MM.1S (cell line): Measurements from ENCODE around the gene ITLN1.
"Not testable (repeated sequence)": the region's sequence is repeated elsewhere in the genome, so short reads cannot be mapped to it uniquely, and the experiment has no call there.

Experiments used
- DNase-seq: peaks from one replicate; pipeline ENCODE4 v3.0.0-alpha.2; 2015
- H2AFZ ChIP-seq: fragments of 300-600 bp; sonication (generic); 2 replicates; pipeline ENCODE4 v1.6.0; 2016; ENCODE audit warnings: antibody characterized with exemption, low read length
- H3F3A ChIP-seq: fragments of 300-600 bp; sonication (generic); 2 replicates; pipeline ENCODE4 v1.6.1; 2016; ENCODE audit warnings: mild to moderate bottlenecking, antibody characterized with exemption, low read length, moderate library complexity, mixed read lengths; ENCODE audit not compliant: insufficient read depth
- H3K27ac ChIP-seq: fragments of 300-600 bp; sonication (generic); 2 replicates; pipeline ENCODE4 v1.5.1; 2016; ENCODE audit warnings: mild to moderate bottlenecking, low read length
- H3K27me3 ChIP-seq: fragments of 300-600 bp; sonication (generic); replicated peaks from 2 replicates; pipeline ENCODE4 v1.6.0; 2016; ENCODE audit warnings: low read length; ENCODE audit not compliant: insufficient read depth
- H3K36me3 ChIP-seq: fragments of 300-600 bp; sonication (generic); replicated peaks from 2 replicates; pipeline ENCODE4 v1.6.1; 2016; ENCODE audit warnings: mild to moderate bottlenecking, low read length, mixed read lengths; ENCODE audit not compliant: insufficient read depth
- H3K4me1 ChIP-seq: fragments of 300-600 bp; sonication (generic); 2 replicates; pipeline ENCODE4 v1.6.1; 2016; ENCODE audit warnings: low read length, mixed read lengths
- H3K4me2 ChIP-seq: fragments of 300-600 bp; sonication (generic); 2 replicates; pipeline ENCODE4 v1.6.0; 2016; ENCODE audit warnings: low read depth, low read length
- H3K4me3 ChIP-seq: fragments of 300-600 bp; sonication (generic); 2 replicates; pipeline ENCODE4 v1.5.1; 2016; ENCODE audit warnings: low read length, mixed read lengths
- H3K79me2 ChIP-seq: fragments of 300-600 bp; sonication (generic); 2 replicates; pipeline ENCODE4 v1.6.1; 2016; ENCODE audit warnings: mixed run types, low read length, mixed read lengths
- H3K9ac ChIP-seq: fragments of 300-600 bp; sonication (generic); 2 replicates; pipeline ENCODE4 v1.6.1; 2016; ENCODE audit warnings: low read length, mixed read lengths
- H3K9me2 ChIP-seq: fragments of 300-600 bp; sonication (generic); replicated peaks from 2 replicates; pipeline ENCODE4 v1.6.1; 2016; ENCODE audit warnings: mild to moderate bottlenecking, low read length, mixed read lengths; ENCODE audit not compliant: insufficient read depth
- H3K9me3 ChIP-seq: fragments of 300-600 bp; sonication (generic); replicated peaks from 2 replicates; pipeline ENCODE4 v1.6.1; 2016; ENCODE audit warnings: mild to moderate bottlenecking, low read length, mixed read lengths; ENCODE audit not compliant: insufficient read depth
- H4K20me1 ChIP-seq: fragments of 300-600 bp; sonication (generic); 2 replicates; pipeline ENCODE4 v1.6.1; 2016; ENCODE audit warnings: mild to moderate bottlenecking, low read length, moderate library complexity, mixed read lengths; ENCODE audit not compliant: insufficient read depth
- CTCF ChIP-seq: fragments of 300-600 bp; sonication (generic); IDR thresholded peaks from 2 replicates; pipeline ENCODE4 v1.5.1; 2016; ENCODE audit warnings: antibody characterized with exemption, low read length, mixed read lengths
- EZH2 ChIP-seq: fragments of 300-600 bp; sonication (generic); optimal IDR thresholded peaks from 2 replicates; pipeline ENCODE3; 2017; ENCODE audit warnings: low read depth, mild to moderate bottlenecking, antibody characterized with exemption, low read length, mixed read lengths
- EZH2phosphoT487 ChIP-seq: fragments of 300-600 bp; sonication (generic); IDR thresholded peaks from 2 replicates; pipeline ENCODE4 v1.6.1; 2018; ENCODE audit warnings: antibody characterized with exemption, low read length

Gene ITLN1

DNA sequence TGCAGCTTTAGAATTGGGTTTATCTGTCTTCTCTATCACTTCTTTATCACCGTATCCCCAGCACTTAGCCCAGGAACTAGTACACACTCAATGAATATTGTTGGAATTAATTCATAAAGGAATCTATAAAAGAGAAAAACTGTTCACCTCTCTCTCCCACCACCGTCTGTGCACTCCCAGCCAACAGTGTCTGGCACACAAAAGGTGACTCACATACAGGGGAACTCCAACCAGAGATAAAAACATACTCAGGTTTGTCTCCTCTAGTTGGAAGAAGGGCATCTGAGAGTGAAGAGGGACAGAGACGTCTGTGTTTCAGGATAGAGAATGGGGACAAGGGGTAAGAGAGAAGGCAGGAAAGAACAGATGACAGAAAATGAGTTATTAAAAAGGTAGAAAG lies 10.0 kb downstream of the ITLN1 start:
- no peak overlapping the region for H3K9ac ChIP-seq
- no peaks in the 10 kb centered on the region for H3K36me3 ChIP-seq
- no peak for TF ChIP-seq EZH2
- no peak for TF ChIP-seq CTCF
- no peak for TF ChIP-seq EZH2phosphoT487
- H3K9me2 ChIP-seq = no peaks in the 10 kb centered on the region
- H4K20me1 ChIP-seq = no peaks in the 10 kb centered on the region
- no peak for DNase-seq
- H3K79me2 ChIP-seq = no peaks in the 10 kb centered on the region
- H3K4me2 ChIP-seq = no peak overlapping the region
- no peaks in the 10 kb centered on the region for H3K9me3 ChIP-seq
- H3K27me3 ChIP-seq = no peaks in the 10 kb centered on the region
- no peak overlapping the region for H3K27ac ChIP-seq
- H3F3A ChIP-seq = no peaks in the 10 kb centered on the region
- no peak overlapping the region for H3K4me3 ChIP-seq
- no peaks in the 10 kb centered on the region for H3K4me1 ChIP-seq
- no peak overlapping the region for H2AFZ ChIP-seq

DNA sequence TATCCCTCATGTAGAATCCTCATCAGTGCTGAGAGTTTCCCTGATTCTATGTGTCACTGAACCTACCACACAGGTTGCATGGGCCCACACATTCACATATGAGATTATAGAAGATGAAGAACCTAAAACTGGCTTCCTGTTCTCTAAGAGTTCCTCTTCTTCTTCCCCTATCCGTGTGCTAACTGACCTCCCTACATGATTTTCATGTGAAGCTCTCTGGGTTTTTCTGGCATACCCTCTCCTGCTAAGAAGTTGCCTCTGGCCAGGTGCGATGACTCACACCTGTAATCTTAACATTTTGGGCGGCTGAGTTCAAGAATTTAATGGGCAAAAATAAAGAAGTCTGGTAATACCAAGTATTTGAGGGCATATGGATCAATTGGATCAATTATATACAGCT lies 16.8 kb downstream of the ITLN1 start:
- no peak overlapping the region for H2AFZ ChIP-seq
- H3K9ac ChIP-seq = no peak overlapping the region
- H3K27me3 ChIP-seq = no peaks in the 10 kb centered on the region
- H4K20me1 ChIP-seq = no peaks in the 10 kb centered on the region
- no peaks in the 10 kb centered on the region for H3K79me2 ChIP-seq
- H3F3A ChIP-seq = no peaks in the 10 kb centered on the region
- DNase-seq = no peak
- TF ChIP-seq EZH2 (no peak), CTCF (no peak), EZH2phosphoT487 (no peak)
- no peak overlapping the region for H3K4me2 ChIP-seq
- no peak overlapping the region for H3K27ac ChIP-seq
- H3K9me2 ChIP-seq = no peaks in the 10 kb centered on the region
- no peak overlapping the region for H3K4me3 ChIP-seq
- H3K4me1 ChIP-seq = no peaks in the 10 kb centered on the region
- H3K36me3 ChIP-seq = no peaks in the 10 kb centered on the region
- H3K9me3 ChIP-seq = no peaks in the 10 kb centered on the region

DNA sequence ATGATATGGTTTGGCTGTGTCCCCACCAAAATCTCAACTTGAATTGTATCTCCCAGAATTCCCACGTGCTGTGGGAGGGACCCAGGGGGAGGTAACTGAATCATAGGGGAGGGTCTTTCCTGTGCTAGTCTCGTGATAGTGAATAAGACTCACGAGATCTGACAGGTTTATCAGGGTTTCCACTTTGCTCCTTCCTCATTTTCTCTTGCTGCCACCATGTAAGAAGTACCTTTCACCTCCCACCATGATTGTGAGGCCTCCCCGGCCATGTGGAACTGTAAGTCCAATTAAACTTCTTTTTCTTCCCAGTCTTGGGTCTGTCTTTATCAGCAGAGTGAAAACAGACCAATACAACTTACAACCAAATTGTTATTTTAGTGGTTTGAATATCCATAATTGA lies 17.3 kb downstream of the ITLN1 start:
- not testable (repeated sequence) for H3K9me3 ChIP-seq, DNase-seq, H2AFZ ChIP-seq, H3K36me3 ChIP-seq, H3K79me2 ChIP-seq, H4K20me1 ChIP-seq, H3K9me2 ChIP-seq, H3K9ac ChIP-seq, H3K27ac ChIP-seq, H3K4me2 ChIP-seq, H3K27me3 ChIP-seq, H3K4me3 ChIP-seq, H3K4me1 ChIP-seq, H3F3A ChIP-seq

- Histone ChIP-seq H3K79me2 (no peaks in the 10 kb centered on the region), H3K27me3 (no peaks in the 10 kb centered on the region), H3K4me1 (no peaks in the 10 kb centered on the region), H3F3A (no peaks in the 10 kb centered on the region), H3K4me2 (no peak overlapping the region), H3K9me3 (no peaks in the 10 kb centered on the region), H4K20me1 (no peaks in the 10 kb centered on the region), H3K4me3 (no peak overlapping the region), H2AFZ (no peak overlapping the region), H3K9ac (no peak overlapping the region), H3K9me2 (no peaks in the 10 kb centered on the region), H3K27ac (no peak overlapping the region), H3K36me3 (no peaks in the 10 kb centered on the region)
- no peak for DNase-seq
- TF ChIP-seq CTCF (no peak), EZH2phosphoT487 (no peak), EZH2 (no peak)
These were observed 18.2 kb downstream of the ITLN1 start for GRCh38 chr1:160866695-160867260.
